Small intestine (tissue), 7 donors: ENCODE data around the gene PSMG2. TPM values are rescaled to one million over a fixed set of nuclear protein-coding genes. Genes with fewer than 3 reads are reported as not detected.

Experiments
- DNase-seq, 2 donors: peaks; one replicate each; pipeline versions ENCODE4 v3.0.0 to v3.0.0-alpha.2; 2013
- FAIRE-seq: peaks from 2 replicates; lab custom pipeline; 2012; peaks lifted over from hg19 to GRCh38; lab: Jason Lieb, UNC
- H3K27ac ChIP-seq, 3 donors: one replicate each; pipeline ENCODE4 v1.5.1; 2013; ENCODE audit warnings: low read length in 2 of 3, mild to moderate bottlenecking in 2 of 3, control low read depth in 1 of 3, inconsistent platforms in 1 of 3, low read depth in 1 of 3, moderate library complexity in 1 of 3
- H3K27me3 ChIP-seq, 3 donors: one replicate each; pipeline ENCODE4 v1.6.1; 2013; ENCODE audit warnings: low read length in 3 of 3, inconsistent platforms in 1 of 3; ENCODE audit not compliant: control insufficient read depth in 3 of 3, insufficient read depth in 3 of 3
- H3K36me3 ChIP-seq, 3 donors: one replicate each; pipeline ENCODE4 v1.6.1; 2013; ENCODE audit warnings: low read length in 3 of 3, inconsistent platforms in 1 of 3, low read depth in 1 of 3, mild to moderate bottlenecking in 1 of 3, moderate library complexity in 1 of 3; ENCODE audit not compliant: control insufficient read depth in 3 of 3, insufficient read depth in 2 of 3
- H3K4me1 ChIP-seq, 3 donors: one replicate each; pipeline ENCODE4 v1.6.1; 2013; ENCODE audit warnings: low read length in 2 of 3, inconsistent platforms in 1 of 3, low read depth in 1 of 3, mild to moderate bottlenecking in 1 of 3, moderate library complexity in 1 of 3; ENCODE audit not compliant: control insufficient read depth in 3 of 3, insufficient read depth in 2 of 3
- H3K4me3 ChIP-seq, 3 donors: one replicate each; pipeline ENCODE4 v1.5.1; 2013; ENCODE audit warnings: low read length in 3 of 3, control low read depth in 1 of 3, inconsistent platforms in 1 of 3, low read depth in 1 of 3, mild to moderate bottlenecking in 1 of 3, moderate library complexity in 1 of 3
- H3K9me3 ChIP-seq, 2 donors: one replicate each; pipeline ENCODE4 v1.6.1; 2013; ENCODE audit warnings: low read depth in 1 of 2, low read length in 1 of 2; ENCODE audit not compliant: control insufficient read depth in 2 of 2, insufficient read depth in 1 of 2
- WGBS, 3 donors: extraction: QIAGEN DNeasy Blood & Tissue Kit; methylation state at CpG; one replicate each; pipeline ENCODE4 v1.1.7; 2013; 5-methylcytosine and 5-hydroxymethylcytosine counted together
- polyA plus RNA-seq, 4 donors: library from polyadenylated mRNA; stranded (reverse) in 3 of 4; unstranded in 1 of 4; fragments of 200-250 nt in 3 of 4; fragments of 120-200 nt in 1 of 4; gene quantifications; one replicate each; pipeline versions ENCODE4 v1.2.1 to v1.2.3, GENCODE V29; 2013
- donor health status: healthy with polysubstance abuse.
- donor health status: control.
- donor health status: control.
- donor health status: Bipolar disorder and iron deficiency.
- donor health status: healthy.

The PSMG2 gene
- polyA plus RNA-seq, 4 donors, result 76.5 to 84.0 (median 80.8) TPM

GRCh38 chr18:12765126-12765525 is 62.3 kb downstream of the PSMG2 start:
- H3K36me3 ChIP-seq, result no peaks in the 10 kb centered on the region
- FAIRE-seq, result no peak
- H3K27ac ChIP-seq, result no peak overlapping the region
- 13 to 54% (median 45%) methylated on average over 8 of the region's 8 CpGs for WGBS, 3 donors
- H3K9me3 ChIP-seq, result no peaks in the 10 kb centered on the region
- no peaks in the 10 kb centered on the region for H3K4me1 ChIP-seq
- H3K27me3 ChIP-seq, result no peaks in the 10 kb centered on the region
- DNase-seq, result peak; percentile 45 to 83
- H3K4me3 ChIP-seq, result no peak overlapping the region

- Histone ChIP-seq H3K9me3 (no peaks in the 10 kb centered on the region), H3K27ac (no peak overlapping the region), H3K4me3 (no peak overlapping the region), H3K36me3 (no peaks in the 10 kb centered on the region), H3K4me1 (no peaks in the 10 kb centered on the region), H3K27me3 (no peaks in the 10 kb centered on the region)
- FAIRE-seq, result no peak
- 87 to 90% (median 88%) methylated on average over 11 of the region's 11 CpGs for WGBS, 3 donors
- no peak for DNase-seq
These were observed 62.7 kb downstream of the PSMG2 start for GRCh38 chr18:12765586-12765985.

GRCh38 chr18:12766986-12767433 is 64.2 kb downstream of the PSMG2 start:
- FAIRE-seq, result no peak
- no peaks in the 10 kb centered on the region for H3K36me3 ChIP-seq

GRCh38 chr18:12767580-12768155 is 64.8 kb downstream of the PSMG2 start:
- H3K36me3 ChIP-seq, result no peaks in the 10 kb centered on the region
- WGBS, 3 donors, result 90 to 93% (median 92%) methylated on average over 9 of the region's 9 CpGs
- FAIRE-seq (no peak), DNase-seq (no peak)
- no peak overlapping the region for H3K27ac ChIP-seq
- no peaks in the 10 kb centered on the region for H3K9me3 ChIP-seq
- no peak overlapping the region for H3K4me3 ChIP-seq
- no peaks in the 10 kb centered on the region for H3K4me1 ChIP-seq
- no peaks in the 10 kb centered on the region for H3K27me3 ChIP-seq

More at GRCh38 chr18:12766986-12767433, 64.2 kb downstream of the PSMG2 start:
- WGBS, 3 donors, result 69 to 94% (median 86%) methylated on average over 11 to 13 of the region's 13 CpGs
- DNase-seq, result no peak
- H3K27me3 ChIP-seq, result no peaks in the 10 kb centered on the region
- no peak overlapping the region for H3K4me3 ChIP-seq
- H3K4me1 ChIP-seq, result no peaks in the 10 kb centered on the region
- no peak overlapping the region for H3K27ac ChIP-seq
- H3K9me3 ChIP-seq, result no peaks in the 10 kb centered on the region

- Histone ChIP-seq H3K9me3 (no peaks in the 10 kb centered on the region), H3K36me3 (no peaks in the 10 kb centered on the region), H3K27ac (no peak overlapping the region), H3K27me3 (no peaks in the 10 kb centered on the region), H3K4me3 (no peak overlapping the region), H3K4me1 (no peaks in the 10 kb centered on the region)
- FAIRE-seq (no peak), DNase-seq (no peak)
- 67 to 80% (median 72%) methylated on average over 3 of the region's 3 CpGs for WGBS, 3 donors
These were observed 65.8 kb downstream of the PSMG2 start for GRCh38 chr18:12768625-12769024.

GRCh38 chr18:12769136-12769535 is 66.3 kb downstream of the PSMG2 start:
- FAIRE-seq (no peak), DNase-seq (no peak)
- H3K27ac ChIP-seq, result no peak overlapping the region
- no peak overlapping the region for H3K4me3 ChIP-seq
- H3K4me1 ChIP-seq, result no peaks in the 10 kb centered on the region
- 87 to 93% (median 92%) methylated on average over 3 of the region's 3 CpGs for WGBS, 3 donors
- H3K9me3 ChIP-seq, result no peaks in the 10 kb centered on the region
- H3K27me3 ChIP-seq, result no peaks in the 10 kb centered on the region
- H3K36me3 ChIP-seq, result no peaks in the 10 kb centered on the region

GRCh38 chr18:12769644-12770440 is 67.0 kb downstream of the PSMG2 start:
- no peaks in the 10 kb centered on the region for H3K4me1 ChIP-seq
- H3K36me3 ChIP-seq, result no peaks in the 10 kb centered on the region
- no peak for FAIRE-seq
- H3K27ac ChIP-seq, result no peak overlapping the region
- H3K9me3 ChIP-seq, result no peaks in the 10 kb centered on the region
- 75 to 85% (median 84%) methylated on average over 4 of the region's 4 CpGs for WGBS, 3 donors
- no peaks in the 10 kb centered on the region for H3K27me3 ChIP-seq
- no peak overlapping the region for H3K4me3 ChIP-seq
- no peak for DNase-seq

- Histone ChIP-seq H3K4me1 (no peaks in the 10 kb centered on the region), H3K27ac (no peak overlapping the region), H3K27me3 (no peaks in the 10 kb centered on the region), H3K36me3 (no peaks in the 10 kb centered on the region), H3K4me3 (no peak overlapping the region), H3K9me3 (no peaks in the 10 kb centered on the region)
- DNase-seq, result no peak
- no peak for FAIRE-seq
- WGBS, 3 donors, result 86 to 89% (median 88%) methylated on average over 15 of the region's 15 CpGs
These were observed 67.8 kb downstream of the PSMG2 start for GRCh38 chr18:12770469-12771219.
